Rectal smooth muscle tissue (tissue), 1 donor: ENCODE results near the gene WNT2B.

Source experiments
- H3K27ac ChIP-seq: one replicate; pipeline ENCODE4 v1.7.0; 2013; ENCODE audit warnings: low read depth, low read length, inconsistent platforms
- H3K27me3 ChIP-seq: one replicate; pipeline ENCODE4 v1.7.0; 2013; ENCODE audit warnings: low read length; ENCODE audit not compliant: control insufficient read depth, insufficient read depth
- H3K36me3 ChIP-seq: one replicate; pipeline ENCODE4 v1.7.0; 2013; ENCODE audit warnings: low read length; ENCODE audit not compliant: control insufficient read depth, insufficient read depth
- H3K4me1 ChIP-seq: one replicate; pipeline ENCODE4 v1.7.0; 2013; ENCODE audit warnings: low read length; ENCODE audit not compliant: control insufficient read depth, insufficient read depth
- H3K4me3 ChIP-seq: one replicate; pipeline ENCODE4 v1.7.0; 2013; ENCODE audit warnings: low read length
- H3K9ac ChIP-seq: one replicate; pipeline ENCODE4 v1.7.0; 2013; ENCODE audit warnings: low read length

Gene WNT2B

GRCh38 chr1:112517646-112518045 is 8.9 kb downstream of the WNT2B start:
- no peaks in the 10 kb centered on the region for H3K27me3 ChIP-seq
- H3K9ac ChIP-seq = no peak overlapping the region
- H3K4me1 ChIP-seq = no peaks in the 10 kb centered on the region
- no peaks in the 10 kb centered on the region for H3K36me3 ChIP-seq
- no peak overlapping the region for H3K27ac ChIP-seq
- no peak overlapping the region for H3K4me3 ChIP-seq

- Histone ChIP-seq H3K36me3 (no peaks in the 10 kb centered on the region), H3K27ac (no peak overlapping the region), H3K4me3 (no peak overlapping the region), H3K4me1 (no peaks in the 10 kb centered on the region), H3K27me3 (no peaks in the 10 kb centered on the region), H3K9ac (no peak overlapping the region)
These were observed 9.4 kb downstream of the WNT2B start for GRCh38 chr1:112518186-112518585.

DNA sequence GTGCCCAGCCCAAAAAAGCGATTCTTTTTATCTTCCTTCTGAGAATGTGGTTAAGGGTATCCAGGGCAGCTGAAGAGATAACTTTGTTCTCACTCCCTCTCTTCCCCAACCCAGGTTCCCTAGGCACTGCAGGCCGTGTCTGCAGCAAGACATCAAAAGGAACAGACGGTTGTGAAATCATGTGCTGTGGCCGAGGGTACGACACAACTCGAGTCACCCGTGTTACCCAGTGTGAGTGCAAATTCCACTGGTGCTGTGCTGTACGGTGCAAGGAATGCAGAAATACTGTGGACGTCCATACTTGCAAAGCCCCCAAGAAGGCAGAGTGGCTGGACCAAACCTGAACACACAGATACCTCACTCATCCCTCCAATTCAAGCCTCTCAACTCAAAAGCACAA is 11.4 kb downstream of the WNT2B start:
- Histone ChIP-seq H3K27me3 (no peaks in the 10 kb centered on the region), H3K4me1 (no peaks in the 10 kb centered on the region), H3K36me3 (peaks cover 3% of the 10 kb centered on the region), H3K27ac (no peak overlapping the region), H3K9ac (no peak overlapping the region), H3K4me3 (no peak overlapping the region)

- Histone ChIP-seq H3K36me3 (peaks cover 3% of the 10 kb centered on the region), H3K27me3 (no peaks in the 10 kb centered on the region), H3K4me3 (no peak overlapping the region), H3K27ac (no peak overlapping the region), H3K9ac (no peak overlapping the region), H3K4me1 (no peaks in the 10 kb centered on the region)
These were observed 13.9 kb downstream of the WNT2B start for GRCh38 chr1:112522621-112523020.

GRCh38 chr1:112524251-112524650 is 15.5 kb downstream of the WNT2B start:
- H3K27ac ChIP-seq = no peak overlapping the region
- no peaks in the 10 kb centered on the region for H3K4me1 ChIP-seq
- H3K4me3 ChIP-seq = no peak overlapping the region
- H3K36me3 ChIP-seq = peaks cover 3% of the 10 kb centered on the region
- no peaks in the 10 kb centered on the region for H3K27me3 ChIP-seq
- H3K9ac ChIP-seq = no peak overlapping the region

DNA sequence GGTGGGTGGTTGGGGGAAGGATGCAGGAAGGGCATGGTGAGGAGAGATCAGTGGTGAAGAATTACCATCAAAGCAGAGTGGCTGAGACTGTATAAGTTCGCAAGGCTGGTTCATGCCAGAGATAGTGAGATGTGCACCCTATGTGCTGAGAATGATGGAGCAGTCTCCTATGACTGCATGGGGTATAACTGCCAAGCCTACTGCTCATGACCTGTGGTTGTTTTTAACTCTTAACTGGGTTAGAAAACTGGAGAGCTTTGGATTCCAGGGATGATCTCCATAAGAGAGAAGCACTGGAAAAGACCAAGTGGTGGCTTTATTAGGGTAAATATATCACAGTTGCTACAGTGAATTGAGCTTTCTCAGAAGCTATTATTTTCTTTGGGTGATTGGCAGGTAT is 16.2 kb downstream of the WNT2B start:
- Histone ChIP-seq H3K36me3 (peaks cover 3% of the 10 kb centered on the region), H3K4me1 (no peaks in the 10 kb centered on the region), H3K27me3 (no peaks in the 10 kb centered on the region), H3K9ac (no peak overlapping the region), H3K27ac (no peak overlapping the region), H3K4me3 (no peak overlapping the region)

GRCh38 chr1:112527266-112528010 is 18.7 kb downstream of the WNT2B start:
- H3K4me3 ChIP-seq = no peak overlapping the region
- H3K9ac ChIP-seq = no peak overlapping the region
- H3K36me3 ChIP-seq = peaks cover 3% of the 10 kb centered on the region
- no peak overlapping the region for H3K27ac ChIP-seq
- no peaks in the 10 kb centered on the region for H3K27me3 ChIP-seq
- no peaks in the 10 kb centered on the region for H3K4me1 ChIP-seq

- H3K4me1 ChIP-seq = no peaks in the 10 kb centered on the region
- no peak overlapping the region for H3K9ac ChIP-seq
- no peak overlapping the region for H3K27ac ChIP-seq
- H3K27me3 ChIP-seq = no peaks in the 10 kb centered on the region
- no peak overlapping the region for H3K4me3 ChIP-seq
- peaks cover 3% of the 10 kb centered on the region for H3K36me3 ChIP-seq
These were observed 19.3 kb downstream of the WNT2B start for GRCh38 chr1:112528076-112528475.

- no peak overlapping the region for H3K9ac ChIP-seq
- no peaks in the 10 kb centered on the region for H3K4me1 ChIP-seq
- no peak overlapping the region for H3K4me3 ChIP-seq
- H3K27ac ChIP-seq = no peak overlapping the region
- no peaks in the 10 kb centered on the region for H3K27me3 ChIP-seq
- no peaks in the 10 kb centered on the region for H3K36me3 ChIP-seq
These were observed 20.5 kb downstream of the WNT2B start for GRCh38 chr1:112529301-112529700.

GRCh38 chr1:112530832-112531231 is 22.1 kb downstream of the WNT2B start:
- H3K4me1 ChIP-seq = no peaks in the 10 kb centered on the region
- no peak overlapping the region for H3K4me3 ChIP-seq
- no peak overlapping the region for H3K27ac ChIP-seq
- H3K27me3 ChIP-seq = no peaks in the 10 kb centered on the region
- no peak overlapping the region for H3K9ac ChIP-seq
- no peaks in the 10 kb centered on the region for H3K36me3 ChIP-seq

DNA sequence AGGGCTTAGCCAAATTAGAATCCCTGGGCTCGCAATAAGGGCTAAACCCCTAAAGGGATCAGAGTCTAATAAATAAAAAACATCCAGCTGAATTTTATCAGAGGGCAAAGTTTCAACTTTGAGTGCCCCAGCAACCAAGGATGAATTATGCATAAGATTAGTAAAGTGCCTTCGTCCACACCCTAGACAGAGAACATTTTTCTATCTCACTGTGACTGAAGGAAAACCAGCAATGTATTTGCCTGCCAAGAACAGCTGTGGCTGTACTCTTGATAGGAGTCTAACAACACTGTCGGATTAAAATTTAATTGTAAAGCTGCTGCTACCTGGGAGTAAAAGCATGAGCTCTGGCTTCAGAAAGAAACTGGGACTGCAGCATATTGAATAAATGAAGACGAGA is 23.3 kb downstream of the WNT2B start:
- H3K27me3 ChIP-seq = no peaks in the 10 kb centered on the region
- no peak overlapping the region for H3K4me3 ChIP-seq
- no peak overlapping the region for H3K27ac ChIP-seq
- H3K36me3 ChIP-seq = no peaks in the 10 kb centered on the region
- H3K9ac ChIP-seq = no peak overlapping the region
- no peaks in the 10 kb centered on the region for H3K4me1 ChIP-seq

DNA sequence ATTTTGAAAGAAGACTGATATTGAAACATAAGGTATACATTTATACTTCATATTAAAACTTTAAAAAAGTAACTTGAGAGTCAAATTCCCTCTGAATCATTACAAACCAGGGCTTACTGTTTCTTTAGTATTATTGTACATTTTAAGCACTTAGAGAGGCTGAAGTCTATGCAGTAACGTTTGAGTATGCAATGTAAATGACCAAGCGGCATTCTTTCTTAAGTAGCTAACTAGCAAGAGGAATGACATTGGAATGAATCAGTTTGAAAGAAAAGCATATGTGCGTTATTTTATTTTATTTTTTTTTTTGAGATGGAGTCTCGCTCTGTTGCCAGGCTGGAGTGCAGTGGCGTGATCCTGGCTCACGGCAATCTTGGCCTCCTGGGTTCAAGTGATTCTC is 24.3 kb downstream of the WNT2B start:
- Histone ChIP-seq H3K4me1 (no peaks in the 10 kb centered on the region), H3K27me3 (no peaks in the 10 kb centered on the region), H3K9ac (no peak overlapping the region), H3K27ac (no peak overlapping the region), H3K4me3 (no peak overlapping the region), H3K36me3 (no peaks in the 10 kb centered on the region)

- Histone ChIP-seq H3K9ac (no peak overlapping the region), H3K27ac (no peak overlapping the region), H3K4me3 (no peak overlapping the region), H3K27me3 (no peaks in the 10 kb centered on the region), H3K4me1 (no peaks in the 10 kb centered on the region), H3K36me3 (peaks cover 2% of the 10 kb centered on the region)
These were observed 27.8 kb downstream of the WNT2B start for GRCh38 chr1:112536561-112536960.
